GM12873 (cell line): ENCODE data around the gene SLC16A1.

Experiments
- CTCF ChIP-seq: IDR thresholded peaks from 2 replicates; pipeline ENCODE4 v1.5.1; 2012; ENCODE audit warnings: low read depth, mild to moderate bottlenecking, moderate library complexity, low read length, control low read depth; ENCODE audit not compliant: insufficient read depth; ENCODE audit errors: missing control alignments

SLC16A1 gene

GRCh38 chr1:112982328-112982727 is 26.3 kb upstream of the SLC16A1 start:
- TF ChIP-seq CTCF, result no peak

GRCh38 chr1:112981426-112981825 is 25.4 kb upstream of the SLC16A1 start:
- TF ChIP-seq CTCF, result no peak

GRCh38 chr1:112975336-112975735 is 19.3 kb upstream of the SLC16A1 start:
- TF ChIP-seq CTCF, result no peak

- no peak for TF ChIP-seq CTCF
These were observed 18.6 kb upstream of the SLC16A1 start for GRCh38 chr1:112974646-112975045.

- no peak for TF ChIP-seq CTCF
These were observed 17.8 kb upstream of the SLC16A1 start for GRCh38 chr1:112973788-112974187.

- TF ChIP-seq CTCF, result no peak
These were observed 15.0 kb upstream of the SLC16A1 start for GRCh38 chr1:112971006-112971405.

GRCh38 chr1:112964347-112964746 is 8.4 kb upstream of the SLC16A1 start:
- no peak for TF ChIP-seq CTCF

GRCh38 chr1:112961072-112961471 is 5.1 kb upstream of the SLC16A1 start:
- no peak for TF ChIP-seq CTCF
